ENCODE data around the gene TBCA.

Gene TBCA

GRCh38 chr5:77743181-77743580 lies 33.0 kb downstream of the TBCA start:
- DNase-seq (ENCODE audit: low read depth, low spot score) = no peak

GRCh38 chr5:77741608-77742007 lies 34.5 kb downstream of the TBCA start:
- Histone ChIP-seq H3K36me3 (ENCODE audit: insufficient read depth, low read length) (peaks cover 49% of the 10 kb centered on the region), H3K4me3 (no peak overlapping the region), H3K27ac (no peak overlapping the region), H3K9me3 (ENCODE audit: low read depth, low read length) (no peaks in the 10 kb centered on the region), H3K9ac (ENCODE audit: insufficient read length) (no peak overlapping the region)
- TF ChIP-seq POLR2AphosphoS5 (IDR thresholded peaks at IDR 0.05; ENCODE audit: borderline replicate concordance, low read depth, low read length) (no peak), FOXP2 (optimal IDR thresholded peaks at IDR 0.05; ENCODE audit: control extremely low read depth, extremely low read length, insufficient read depth) (no peak), EZH2 (IDR thresholded peaks at IDR 0.05) (no peak)
- no peak for DNase-seq (ENCODE audit: low read depth, low spot score)

More at GRCh38 chr5:77743181-77743580, 33.0 kb downstream of the TBCA start:
- Histone ChIP-seq H3K36me3 (ENCODE audit: insufficient read depth, low read length) (peaks cover 44% of the 10 kb centered on the region), H3K4me3 (no peak overlapping the region), H3K9ac (ENCODE audit: insufficient read length) (no peak overlapping the region), H3K27ac (no peak overlapping the region), H3K9me3 (ENCODE audit: low read depth, low read length) (no peaks in the 10 kb centered on the region)
- TF ChIP-seq POLR2AphosphoS5 (IDR thresholded peaks at IDR 0.05; ENCODE audit: borderline replicate concordance, low read depth, low read length) (no peak), FOXP2 (optimal IDR thresholded peaks at IDR 0.05; ENCODE audit: control extremely low read depth, extremely low read length, insufficient read depth) (no peak), EZH2 (IDR thresholded peaks at IDR 0.05) (no peak)

DNA sequence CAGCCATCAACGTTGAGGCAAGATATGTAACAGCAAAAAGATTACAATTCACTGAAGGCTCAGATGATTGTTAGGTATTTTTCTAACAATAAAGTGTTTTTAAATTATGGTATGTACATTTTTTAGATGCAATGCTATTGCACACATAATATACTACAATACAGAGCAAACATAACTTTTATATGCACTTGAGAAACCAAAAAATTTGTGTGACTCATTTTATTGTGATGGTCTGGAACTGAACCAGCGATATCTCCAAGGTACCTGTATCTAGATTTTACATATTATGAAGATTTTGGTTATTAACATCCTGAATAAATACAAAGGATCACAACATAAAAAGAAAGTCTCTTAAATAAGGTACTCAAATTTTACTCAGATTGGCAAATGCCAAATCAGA lies 41.3 kb downstream of the TBCA start:
- no peak for TF ChIP-seq POLR2AphosphoS5 (IDR thresholded peaks at IDR 0.05; ENCODE audit: borderline replicate concordance, low read depth, low read length)
- H3K9ac ChIP-seq (ENCODE audit: insufficient read length) = no peak overlapping the region
- H3K36me3 ChIP-seq (ENCODE audit: insufficient read depth, low read length) = peaks cover 49% of the 10 kb centered on the region
- 0 out of 2 replicates have a peak, but pooled peaks cover 6% of the 10 kb centered on the region for H3K9me3 ChIP-seq (ENCODE audit: low read depth, low read length)
- no peak for DNase-seq (ENCODE audit: low read depth, low spot score)
- no peak overlapping the region for H3K27ac ChIP-seq
- no peak overlapping the region for H3K4me3 ChIP-seq

- no peak for DNase-seq (ENCODE audit: low read depth, low spot score)
- TF ChIP-seq EZH2 (IDR thresholded peaks at IDR 0.05) = no peak
- no peak for TF ChIP-seq FOXP2 (optimal IDR thresholded peaks at IDR 0.05; ENCODE audit: control extremely low read depth, extremely low read length, insufficient read depth)
- no peak for TF ChIP-seq POLR2AphosphoS5 (IDR thresholded peaks at IDR 0.05; ENCODE audit: borderline replicate concordance, low read depth, low read length)
- H3K9me3 ChIP-seq (ENCODE audit: low read depth, low read length) = 0 out of 2 replicates have a peak, but pooled peaks cover 6% of the 10 kb centered on the region
- no peak overlapping the region for H3K4me3 ChIP-seq
- H3K9ac ChIP-seq (ENCODE audit: insufficient read length) = no peak overlapping the region
- H3K36me3 ChIP-seq (ENCODE audit: insufficient read depth, low read length) = peaks cover 37% of the 10 kb centered on the region
- no peak overlapping the region for H3K27ac ChIP-seq
These were observed 43.0 kb downstream of the TBCA start for GRCh38 chr5:77733130-77733529.

DNA sequence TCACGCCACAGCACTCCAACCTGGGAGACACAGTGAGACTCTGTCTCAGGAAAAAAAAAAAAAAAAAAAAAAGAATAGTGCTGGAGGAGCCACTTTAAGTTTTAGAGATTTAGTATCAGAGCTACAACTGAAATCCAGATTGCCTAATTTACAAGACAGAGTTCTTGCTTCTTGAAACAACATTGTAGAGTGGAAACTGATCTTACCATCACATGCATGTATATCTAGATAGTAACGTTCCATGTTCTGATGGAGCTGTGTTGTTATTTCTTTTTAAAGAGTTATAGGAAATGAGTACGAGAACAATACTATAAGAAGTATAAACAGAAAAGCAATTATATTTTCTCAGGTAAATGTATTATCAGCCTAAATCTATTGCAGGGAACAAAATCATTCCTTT lies 48.9 kb downstream of the TBCA start:
- no peak overlapping the region for H3K27ac ChIP-seq
- peaks cover 18% of the 10 kb centered on the region for H3K36me3 ChIP-seq (ENCODE audit: insufficient read depth, low read length)
- DNase-seq (ENCODE audit: low read depth, low spot score) = no peak
- TF ChIP-seq POLR2AphosphoS5 (IDR thresholded peaks at IDR 0.05; ENCODE audit: borderline replicate concordance, low read depth, low read length) (no peak), EZH2 (IDR thresholded peaks at IDR 0.05) (no peak), FOXP2 (optimal IDR thresholded peaks at IDR 0.05; ENCODE audit: control extremely low read depth, extremely low read length, insufficient read depth) (no peak)
- no peaks in the 10 kb centered on the region for H3K9me3 ChIP-seq (ENCODE audit: low read depth, low read length)
- H3K4me3 ChIP-seq = no peak overlapping the region
- no peak overlapping the region for H3K9ac ChIP-seq (ENCODE audit: insufficient read length)

DNA sequence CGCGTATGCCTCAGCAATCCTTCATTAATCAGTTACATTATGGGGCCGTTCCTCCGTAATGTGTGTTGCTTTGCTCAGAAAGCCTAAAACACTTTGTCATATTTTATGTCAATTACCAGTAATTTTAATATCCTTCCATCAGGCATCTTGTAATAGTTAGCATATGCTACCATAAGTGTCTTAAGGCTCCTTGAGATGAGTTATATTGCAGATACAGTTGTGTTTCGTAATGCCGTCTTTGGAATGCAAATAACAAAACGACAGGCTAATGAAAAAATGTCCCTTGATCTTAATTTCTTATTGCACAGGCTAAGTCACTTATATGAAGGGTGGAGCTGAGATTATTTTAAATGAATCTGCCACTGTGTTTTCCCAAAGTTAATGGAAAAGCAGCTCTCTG lies 50.5 kb downstream of the TBCA start:
- no peak for TF ChIP-seq EZH2 (IDR thresholded peaks at IDR 0.05)
- TF ChIP-seq FOXP2 (optimal IDR thresholded peaks at IDR 0.05; ENCODE audit: control extremely low read depth, extremely low read length, insufficient read depth) = no peak
- TF ChIP-seq POLR2AphosphoS5 (IDR thresholded peaks at IDR 0.05; ENCODE audit: borderline replicate concordance, low read depth, low read length) = no peak
- Histone ChIP-seq H3K27ac (peak overlapping the region; percentile 52; the same call in 1 of the 2 replicates), H3K9me3 (ENCODE audit: low read depth, low read length) (no peaks in the 10 kb centered on the region), H3K4me3 (no peak overlapping the region), H3K9ac (ENCODE audit: insufficient read length) (no peak overlapping the region), H3K36me3 (ENCODE audit: insufficient read depth, low read length) (peaks cover 14% of the 10 kb centered on the region; the same call in 1 of the 2 replicates)
- DNase-seq (ENCODE audit: low read depth, low spot score) = no peak

GRCh38 chr5:77724934-77725333 lies 51.2 kb downstream of the TBCA start:
- TF ChIP-seq EZH2 (IDR thresholded peaks at IDR 0.05) (no peak), POLR2AphosphoS5 (IDR thresholded peaks at IDR 0.05; ENCODE audit: borderline replicate concordance, low read depth, low read length) (no peak), FOXP2 (optimal IDR thresholded peaks at IDR 0.05; ENCODE audit: control extremely low read depth, extremely low read length, insufficient read depth) (no peak)

DNA sequence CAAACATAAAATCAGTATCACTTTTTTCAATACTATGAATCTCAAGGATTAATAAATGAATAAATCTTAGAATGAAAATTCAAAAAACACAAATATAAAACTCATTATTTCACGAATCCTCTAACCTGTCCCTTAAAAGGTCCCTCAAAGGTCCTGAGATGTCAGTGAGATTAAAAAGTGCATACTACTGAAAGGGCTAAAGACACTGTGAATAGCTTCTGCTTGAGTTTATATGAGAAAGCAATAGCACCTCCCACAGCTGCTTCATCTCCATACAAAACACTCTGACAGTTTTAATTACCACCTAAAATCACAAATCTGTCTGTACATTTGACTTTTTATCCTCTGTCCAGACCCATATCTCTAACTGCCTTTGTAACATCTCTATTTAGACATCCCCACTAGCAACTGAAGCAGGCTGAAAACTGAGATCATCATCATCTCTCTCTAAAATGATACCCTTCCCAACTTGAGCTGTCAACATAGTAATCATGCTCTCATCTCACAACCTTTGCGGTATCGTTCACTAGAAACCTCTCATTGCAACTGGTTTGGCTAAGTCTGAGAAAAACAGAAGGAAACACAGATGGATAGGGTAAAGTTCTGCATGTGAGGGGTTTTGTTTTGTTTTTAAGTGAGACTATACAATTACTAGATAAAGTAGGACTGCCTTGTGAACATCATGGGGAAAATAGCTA lies 56.3 kb downstream of the TBCA start:
- Histone ChIP-seq H3K4me3 (no peak overlapping the region), H3K36me3 (ENCODE audit: insufficient read depth, low read length) (peaks cover 18% of the 10 kb centered on the region), H3K9me3 (ENCODE audit: low read depth, low read length) (no peaks in the 10 kb centered on the region), H3K27ac (no peak overlapping the region), H3K9ac (ENCODE audit: insufficient read length) (no peak overlapping the region)
- TF ChIP-seq POLR2AphosphoS5 (IDR thresholded peaks at IDR 0.05; ENCODE audit: borderline replicate concordance, low read depth, low read length) (no peak), EZH2 (IDR thresholded peaks at IDR 0.05) (no peak), FOXP2 (optimal IDR thresholded peaks at IDR 0.05; ENCODE audit: control extremely low read depth, extremely low read length, insufficient read depth) (no peak)
- DNase-seq (ENCODE audit: low read depth, low spot score) = no peak

More at GRCh38 chr5:77724934-77725333, 51.2 kb downstream of the TBCA start:
- Histone ChIP-seq H3K4me3 (no peak overlapping the region), H3K9me3 (ENCODE audit: low read depth, low read length) (no peaks in the 10 kb centered on the region), H3K36me3 (ENCODE audit: insufficient read depth, low read length) (peaks cover 14% of the 10 kb centered on the region; the same call in 1 of the 2 replicates), H3K27ac (no peak overlapping the region), H3K9ac (ENCODE audit: insufficient read length) (no peak overlapping the region)
- DNase-seq (ENCODE audit: low read depth, low spot score) = no peak
